Left renal cortex interstitium (tissue), 4 donors: ENCODE measurements around the gene TMC7. TPM values are rescaled to one million over a fixed set of nuclear protein-coding genes. Genes with fewer than 3 reads are reported as not detected.
"Not testable (repeated sequence)": the region's sequence is repeated elsewhere in the genome, so short reads cannot be mapped to it uniquely, and the experiment has no call there.

Experiments used
- DNase-seq, 4 donors: peaks; one replicate each; pipeline ENCODE4 v3.0.0-alpha.2; 2013; ENCODE audit warnings: low read depth in 4 of 4, low spot score in 2 of 4, missing footprints in 1 of 4
- polyA plus RNA-seq, 4 donors: library from polyadenylated mRNA; unstranded; fragments of 120-200 nt; gene quantifications; one replicate each; pipeline ENCODE4 v1.2.1, GENCODE V29; 2013; ENCODE audit not compliant: insufficient read length in 4 of 4

Gene TMC7
- 1 to 10 TPM; 1.7 to 2.2 (median 2.0) TPM for polyA plus RNA-seq

DNA sequence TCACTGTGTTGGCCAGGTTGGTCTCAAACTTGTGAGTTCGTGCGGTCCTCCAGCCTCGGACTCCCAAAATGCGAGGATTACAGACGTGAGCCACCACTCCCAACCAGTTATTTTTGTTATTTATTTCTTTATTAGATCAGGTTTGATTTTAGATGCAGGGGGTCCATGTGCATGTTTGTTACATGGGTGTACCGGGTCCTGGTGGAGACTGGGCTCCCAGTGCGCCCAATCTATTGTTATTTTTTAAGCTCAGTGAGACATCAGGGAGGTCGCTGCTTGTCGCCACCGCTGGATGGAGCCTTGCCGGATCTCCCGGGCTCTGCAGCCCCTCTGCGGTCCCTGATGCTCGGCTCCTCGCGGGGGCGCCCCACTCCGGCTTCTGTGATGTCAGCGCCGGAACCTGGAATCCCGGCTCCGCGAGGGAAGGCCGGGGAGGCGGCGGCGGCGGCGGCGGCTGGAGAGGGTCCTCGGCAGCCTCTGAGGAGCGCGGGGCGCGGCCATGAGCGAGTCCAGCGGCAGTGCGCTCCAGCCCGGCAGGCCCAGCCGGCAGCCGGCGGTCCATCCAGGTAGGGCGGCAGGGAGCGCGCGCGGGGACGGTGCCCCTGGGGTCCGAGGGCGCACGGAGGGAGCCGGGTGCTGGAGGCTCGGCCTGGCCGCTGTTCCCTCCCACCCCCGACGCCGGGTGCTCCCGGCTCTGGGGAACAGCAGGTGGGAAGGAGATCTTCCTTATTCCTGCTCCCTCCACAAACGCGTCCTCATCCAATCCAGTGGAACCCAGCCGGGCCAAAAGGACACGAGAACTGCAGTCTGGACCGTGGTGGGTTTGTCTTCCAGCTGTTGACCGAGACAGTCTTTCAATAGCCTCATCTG, at the start of gene TMC7:
TSS of gene TMC7 (plus strand) at position 370 of the 870 bp plus-strand sequence. CDS start at position 500, 130 bp downstream.
- peak in 3 of 4 donors; percentile 68 to 84 (median 69) for DNase-seq

DNA sequence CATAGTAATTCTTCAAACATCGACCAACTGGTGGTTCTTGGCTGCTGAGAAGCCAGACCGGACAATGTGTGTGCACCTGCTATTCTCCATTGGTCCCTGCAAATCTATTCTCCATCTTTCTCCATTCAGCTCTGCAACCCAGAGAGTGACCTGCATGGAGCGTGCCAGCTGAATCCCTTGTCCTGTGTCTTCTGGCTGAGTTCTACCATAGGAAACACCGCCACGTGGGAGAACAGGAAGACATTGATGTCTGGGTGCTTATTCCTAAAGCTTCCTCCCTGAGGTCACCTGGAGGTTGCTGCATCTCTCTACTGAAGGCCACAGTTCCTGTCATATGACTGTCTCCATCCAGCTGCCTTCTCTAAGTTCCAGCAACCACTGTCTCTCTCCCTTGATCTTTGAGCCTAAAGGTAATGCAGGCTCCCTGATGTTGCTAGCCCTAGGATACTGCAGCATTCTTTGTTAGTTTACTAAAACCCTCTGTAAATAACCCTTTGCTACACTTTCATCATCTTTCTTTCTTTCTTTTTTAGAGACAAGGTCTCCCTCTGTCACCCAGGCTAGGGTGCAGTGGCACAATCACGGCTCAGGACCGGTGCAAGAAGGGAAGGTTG, 46.9 kb upstream of the TMC7 start:
- DNase-seq = no peak

DNA sequence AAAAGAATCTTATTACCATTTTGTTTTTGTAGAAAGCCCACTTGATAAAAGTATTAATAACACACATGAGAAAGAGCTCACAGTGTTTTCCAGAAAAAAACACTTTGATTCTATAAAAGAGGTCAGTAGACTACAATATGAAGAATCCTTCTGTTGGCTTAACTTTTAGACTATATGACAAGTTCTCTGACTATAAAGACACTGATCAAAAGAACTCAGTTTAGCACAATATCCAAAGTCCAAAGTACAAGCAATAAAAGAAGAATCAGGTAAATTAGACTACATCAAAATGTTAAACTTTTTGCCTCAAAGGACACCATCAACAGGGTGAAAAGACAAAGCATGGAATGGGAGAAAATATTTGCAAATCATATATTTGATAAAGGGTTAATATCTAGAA, 46.3 kb upstream of the TMC7 start:
- DNase-seq = no peak

DNA sequence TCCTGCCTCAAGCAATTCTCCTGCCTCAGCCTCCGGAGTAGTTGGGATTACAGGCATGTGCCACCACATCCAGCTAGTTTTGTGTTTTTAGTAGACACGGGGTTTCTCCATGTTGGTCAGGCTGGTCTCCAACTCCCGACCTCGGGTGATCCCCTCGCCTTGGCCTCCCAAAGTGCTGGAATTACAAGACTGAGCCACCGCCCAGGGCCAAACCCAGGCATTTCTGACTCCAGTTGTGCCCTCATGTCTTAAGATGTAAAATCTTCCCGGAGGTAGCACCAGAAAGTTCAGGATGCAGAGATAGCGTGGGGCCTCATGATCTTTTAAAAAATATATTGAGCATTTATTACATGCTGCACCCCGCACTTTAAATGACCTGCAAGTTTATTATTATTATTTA, 44.7 kb upstream of the TMC7 start:
- DNase-seq = no peak

DNA sequence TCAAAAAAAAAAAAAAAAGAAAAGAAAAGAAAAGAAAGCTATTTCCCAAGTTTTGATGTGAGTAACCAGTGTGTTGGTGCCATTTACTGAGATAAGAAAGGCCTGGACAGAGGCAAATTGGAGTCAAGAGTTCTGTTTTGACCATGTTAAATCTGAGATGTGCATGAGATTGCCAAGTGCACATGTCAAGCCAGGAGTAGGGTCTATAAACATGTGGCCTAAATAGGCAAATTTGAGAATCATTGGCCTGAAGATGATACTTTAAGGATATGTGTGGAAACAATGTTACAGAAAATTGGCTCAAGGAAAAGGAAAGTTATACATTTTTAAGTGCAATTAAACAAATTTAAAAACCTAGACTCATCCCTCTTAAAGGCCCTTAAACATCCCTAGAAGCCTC, 42.3 kb upstream of the TMC7 start:
- DNase-seq = no peak

DNA sequence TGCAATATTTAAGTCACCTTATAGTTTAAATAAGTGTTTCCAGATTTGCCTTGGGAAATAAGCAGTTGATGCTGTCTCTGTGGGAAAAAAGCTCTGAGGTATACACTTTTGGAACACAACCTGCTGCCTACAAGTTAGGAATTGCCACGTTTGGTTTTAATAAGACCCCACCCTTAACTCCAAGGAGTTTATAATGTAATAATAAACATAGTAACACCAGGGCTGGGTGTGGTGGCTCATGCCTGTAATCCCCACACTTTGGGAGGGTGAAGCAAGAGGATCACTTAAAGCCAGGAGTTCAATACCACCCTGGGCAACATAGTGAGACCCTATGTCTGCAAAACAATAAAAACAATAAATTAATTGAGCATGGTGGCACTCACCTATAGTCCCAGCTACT, 41.7 kb upstream of the TMC7 start:
- no peak for DNase-seq

DNA sequence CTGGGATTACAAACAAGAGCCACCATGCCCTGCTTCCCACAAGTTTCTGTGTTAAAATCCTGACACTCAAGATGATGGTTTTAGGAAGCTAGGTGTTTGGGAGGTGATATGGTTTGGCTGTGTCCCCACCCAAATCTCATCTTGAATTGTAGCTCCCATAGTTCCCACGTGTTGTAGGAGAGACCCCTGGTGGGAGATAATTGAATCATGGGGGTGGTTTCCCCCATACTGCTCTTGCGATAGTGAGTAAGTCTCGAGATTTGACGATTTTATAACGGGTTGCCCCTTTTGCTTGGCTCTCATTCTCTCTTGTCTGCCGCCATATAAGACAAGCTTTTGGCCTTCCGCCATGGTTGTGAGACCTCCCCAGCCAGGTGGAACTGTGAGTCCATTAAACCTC, 40.3 kb upstream of the TMC7 start:
- DNase-seq = no peak

DNA sequence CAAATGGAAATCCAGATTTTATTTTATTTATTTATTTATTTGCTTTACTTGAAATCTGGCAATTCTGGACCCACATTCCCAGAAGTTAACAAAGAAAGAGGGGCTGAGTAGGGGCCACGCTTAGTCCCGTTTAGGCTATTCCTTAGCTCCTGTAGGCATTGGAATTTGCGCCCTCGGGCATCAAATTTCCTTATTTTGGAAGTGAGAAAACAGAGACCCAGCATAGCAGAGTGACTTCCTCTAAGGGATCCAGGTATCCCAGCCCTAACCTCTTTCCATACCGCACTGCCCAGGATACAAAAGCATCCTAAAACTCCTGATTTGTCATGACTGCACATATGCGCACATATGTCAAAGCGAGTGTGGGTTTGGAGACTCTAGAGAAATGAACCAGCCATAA, 38.5 kb upstream of the TMC7 start:
- no peak for DNase-seq

DNA sequence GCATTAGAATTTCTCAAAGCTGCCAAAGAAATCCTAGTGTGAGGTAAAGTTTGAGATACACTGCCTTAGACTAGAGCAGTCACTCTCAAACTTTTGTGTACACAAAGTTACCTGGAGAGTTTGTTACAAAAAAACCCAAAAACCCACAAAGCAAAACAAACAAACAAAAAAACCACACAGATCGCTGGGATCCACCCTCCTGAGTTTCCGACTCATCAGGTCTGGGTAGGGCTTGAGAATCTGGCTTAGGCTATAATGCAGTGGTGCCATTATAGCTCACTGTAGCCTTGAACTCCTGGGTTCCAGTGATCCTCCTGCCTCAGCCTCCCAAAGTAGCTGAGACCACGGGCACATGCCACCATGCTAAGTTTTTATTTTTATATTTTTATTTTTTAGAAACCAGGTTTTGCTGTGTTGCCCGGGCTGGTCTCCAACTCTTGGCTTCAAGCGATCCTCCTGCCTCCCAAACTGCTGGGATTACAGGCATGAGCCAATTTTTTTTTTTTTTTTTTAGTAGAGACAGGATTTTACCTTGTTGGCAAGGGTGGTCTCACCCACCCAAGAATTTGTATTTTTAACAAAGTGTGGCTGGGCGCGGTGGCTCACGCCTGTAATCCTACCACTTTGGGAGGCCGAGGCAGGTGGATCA, 35.2 kb upstream of the TMC7 start:
- DNase-seq = no peak

DNA sequence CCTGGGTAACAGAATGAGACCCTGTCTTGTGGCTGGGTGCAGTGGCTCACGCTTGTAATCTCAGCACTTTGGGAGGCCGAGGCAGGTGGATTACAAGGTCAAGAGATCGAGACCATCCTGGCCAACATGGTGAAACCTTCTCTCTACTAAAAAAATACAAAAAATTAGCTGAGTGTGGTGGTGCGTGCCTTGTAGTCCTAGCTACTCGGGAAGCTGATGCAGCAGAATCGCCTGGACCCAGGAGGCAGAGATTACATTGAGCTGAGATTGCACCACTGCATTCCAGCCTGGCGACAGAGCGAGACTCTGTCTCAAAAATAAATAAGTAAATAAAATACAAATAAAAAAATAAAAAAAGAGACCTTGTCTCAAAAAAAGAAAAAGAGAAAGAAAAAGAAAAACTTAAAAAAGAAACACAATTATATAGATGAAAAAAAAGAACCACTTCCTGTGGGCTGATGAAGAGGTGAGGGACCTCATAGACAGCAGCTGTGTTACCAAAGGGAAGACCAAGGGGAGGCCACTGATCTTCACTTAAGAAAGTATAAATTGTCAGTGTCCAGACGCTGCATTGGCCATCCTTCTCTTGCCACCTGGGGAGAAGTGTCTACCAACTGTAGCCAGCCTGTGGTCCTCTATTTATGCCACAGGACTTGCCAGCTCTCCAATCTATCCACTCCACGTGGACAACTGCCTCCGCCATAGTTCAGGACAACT, 33.1 kb upstream of the TMC7 start:
- no peak for DNase-seq

DNA sequence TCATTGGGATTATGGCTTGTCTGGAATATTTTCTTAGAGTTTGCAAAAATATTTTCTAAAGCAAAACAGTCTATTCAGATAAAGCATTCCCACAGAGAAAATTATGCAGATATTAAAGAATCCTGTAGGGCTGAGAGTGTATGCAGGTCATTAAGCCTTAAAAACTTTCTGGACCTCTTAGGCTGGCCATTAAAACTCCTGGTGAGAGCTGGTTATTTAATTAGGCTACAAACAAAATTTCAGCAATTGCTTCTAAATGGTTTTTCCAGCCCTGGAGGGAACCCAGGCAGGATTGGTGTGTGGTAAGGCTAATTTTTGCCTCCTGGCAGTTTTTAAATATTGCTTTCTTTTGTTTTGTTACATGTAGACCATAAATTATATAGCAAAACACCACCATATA, 30.2 kb upstream of the TMC7 start:
- DNase-seq = no peak

DNA sequence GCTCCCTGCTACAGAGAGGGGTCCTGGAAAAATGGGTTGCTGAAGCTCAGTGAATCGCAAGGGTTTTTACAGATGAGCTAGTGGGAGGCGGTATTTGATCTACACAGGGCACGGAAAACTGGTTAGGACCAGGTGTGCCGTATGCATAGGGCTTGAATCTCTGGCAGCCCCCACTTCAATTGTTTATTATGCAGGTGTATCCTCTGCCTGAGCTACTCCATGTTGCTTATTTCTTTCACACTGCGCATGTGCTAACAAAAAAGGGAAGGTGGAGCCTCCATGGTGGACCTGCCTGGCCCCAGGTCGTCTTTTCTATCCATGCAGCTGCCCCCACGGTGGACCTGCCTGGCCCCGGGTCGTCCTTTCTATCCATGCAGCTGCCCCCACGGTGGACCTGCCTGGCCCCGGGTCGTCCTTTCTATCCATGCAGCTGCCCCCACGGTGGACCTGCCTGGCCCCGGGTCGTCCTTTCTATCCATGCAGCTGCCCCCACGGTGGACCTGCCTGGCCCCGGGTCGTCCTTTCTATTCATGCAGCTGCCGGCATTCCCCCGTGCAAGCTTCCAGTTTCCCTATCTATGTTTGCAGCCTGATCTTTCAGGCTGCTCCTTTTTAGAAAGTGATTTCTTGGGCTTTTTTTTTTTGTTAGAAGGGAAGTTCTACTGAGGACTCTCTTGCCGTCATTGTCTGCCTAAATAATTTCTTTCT, 27.7 kb upstream of the TMC7 start:
- not testable (repeated sequence) for DNase-seq

DNA sequence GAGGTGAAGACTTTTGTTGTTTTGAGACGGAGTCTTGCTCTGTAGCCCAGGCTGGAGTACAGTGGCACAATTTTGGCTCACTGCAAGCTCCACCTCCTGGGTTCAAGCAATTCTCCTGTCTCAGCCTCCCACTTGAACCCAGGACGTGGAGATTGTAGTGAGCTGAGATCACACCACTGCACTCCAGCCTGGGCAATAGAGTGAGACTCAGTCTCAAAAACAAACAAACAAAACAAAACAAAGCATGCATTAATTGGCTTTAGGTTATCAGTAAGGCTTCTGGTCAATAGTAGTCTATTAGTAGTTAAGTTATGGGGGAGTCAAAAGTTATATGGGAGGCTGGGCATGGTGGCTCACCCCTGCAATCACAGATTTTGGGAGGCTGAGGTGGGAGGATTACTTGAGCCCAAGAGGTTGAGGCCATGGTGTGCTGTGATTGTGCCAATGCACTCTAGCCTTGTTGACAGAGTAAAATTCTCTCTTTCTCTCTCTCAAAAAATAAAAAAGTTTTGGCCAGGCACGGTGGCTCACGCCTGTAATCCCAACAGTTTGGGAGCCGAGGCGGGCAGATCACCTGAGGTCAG, 27.0 kb upstream of the TMC7 start:
- not testable (repeated sequence) for DNase-seq

DNA sequence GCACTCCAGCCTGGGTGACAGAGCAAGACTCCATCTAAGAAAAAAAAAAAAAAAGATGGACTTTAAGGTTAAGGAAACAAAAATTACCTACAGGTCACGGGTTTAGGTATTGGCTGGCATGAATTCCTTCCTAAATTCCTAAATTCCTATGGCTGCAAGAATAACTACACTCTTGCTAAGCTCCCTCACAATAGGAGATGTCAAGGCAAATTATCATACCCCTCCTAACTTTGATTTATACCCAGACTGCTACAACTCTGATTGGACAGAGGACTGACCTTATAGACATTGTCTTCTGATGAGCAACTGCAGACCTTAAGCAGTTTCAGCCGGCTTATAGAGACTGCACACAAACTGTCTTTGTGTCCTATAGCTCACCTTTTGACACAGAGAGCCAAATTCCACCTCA, 25.1 kb upstream of the TMC7 start:
- DNase-seq = no peak

DNA sequence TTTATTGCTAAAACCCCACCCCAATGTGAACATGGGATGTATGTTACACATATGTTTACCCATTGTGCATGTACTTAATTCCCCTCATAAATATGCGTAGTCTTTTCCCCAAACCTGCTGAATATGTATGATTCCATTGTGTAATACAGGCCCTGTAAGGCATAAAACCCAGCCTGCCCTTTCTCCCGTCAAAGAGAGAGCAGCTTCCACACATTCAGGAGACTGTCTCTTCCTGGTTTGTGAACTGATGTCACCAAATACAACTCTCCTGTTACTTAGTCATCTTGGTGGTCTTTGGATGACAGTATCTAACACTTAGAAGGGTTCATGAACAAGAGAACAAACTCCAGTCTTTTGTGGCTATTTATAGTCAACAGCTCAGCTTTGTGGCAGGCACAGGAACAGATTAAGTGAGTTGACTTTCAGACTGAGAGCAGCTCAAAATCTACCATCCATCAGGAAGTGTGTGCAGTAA, 24.7 kb upstream of the TMC7 start:
- no peak for DNase-seq

DNA sequence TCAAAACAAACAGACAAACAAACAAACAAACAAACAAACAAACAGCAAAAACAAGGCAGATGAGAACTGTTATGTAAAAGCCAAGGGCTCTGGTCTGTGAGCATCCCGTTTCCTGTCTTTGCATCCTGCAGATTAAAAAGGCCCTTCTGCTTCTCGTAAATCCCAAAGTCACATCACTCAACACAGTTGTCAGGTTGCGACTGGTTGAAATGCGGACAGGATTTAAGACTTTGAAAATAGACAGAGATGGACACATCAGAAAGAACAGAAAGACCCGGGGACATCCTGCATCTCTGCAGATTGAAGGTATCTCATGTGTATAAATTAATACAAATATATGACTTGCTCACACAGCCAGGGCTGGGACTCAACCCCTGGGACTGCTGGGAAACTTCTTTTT, 18.2 kb upstream of the TMC7 start:
- no peak for DNase-seq

DNA sequence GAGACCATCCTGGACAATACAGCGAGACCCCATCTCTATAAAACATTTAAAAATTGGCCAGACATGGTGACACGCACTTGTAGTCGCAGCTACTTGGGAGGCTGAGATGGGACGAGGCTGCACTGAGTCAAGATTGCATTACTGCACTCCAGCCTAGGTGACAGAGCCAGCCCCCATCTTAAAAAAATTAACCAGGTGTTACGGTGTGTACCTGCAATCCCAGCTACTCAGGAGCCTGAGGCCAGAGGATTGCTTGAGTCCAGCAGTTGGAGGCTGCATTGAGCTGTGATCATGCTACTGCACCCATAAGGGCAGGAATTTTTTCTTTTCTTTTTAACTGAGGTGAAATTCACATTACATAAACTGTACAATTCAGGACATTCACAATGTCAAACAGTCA, 16.9 kb upstream of the TMC7 start:
- DNase-seq = no peak

DNA sequence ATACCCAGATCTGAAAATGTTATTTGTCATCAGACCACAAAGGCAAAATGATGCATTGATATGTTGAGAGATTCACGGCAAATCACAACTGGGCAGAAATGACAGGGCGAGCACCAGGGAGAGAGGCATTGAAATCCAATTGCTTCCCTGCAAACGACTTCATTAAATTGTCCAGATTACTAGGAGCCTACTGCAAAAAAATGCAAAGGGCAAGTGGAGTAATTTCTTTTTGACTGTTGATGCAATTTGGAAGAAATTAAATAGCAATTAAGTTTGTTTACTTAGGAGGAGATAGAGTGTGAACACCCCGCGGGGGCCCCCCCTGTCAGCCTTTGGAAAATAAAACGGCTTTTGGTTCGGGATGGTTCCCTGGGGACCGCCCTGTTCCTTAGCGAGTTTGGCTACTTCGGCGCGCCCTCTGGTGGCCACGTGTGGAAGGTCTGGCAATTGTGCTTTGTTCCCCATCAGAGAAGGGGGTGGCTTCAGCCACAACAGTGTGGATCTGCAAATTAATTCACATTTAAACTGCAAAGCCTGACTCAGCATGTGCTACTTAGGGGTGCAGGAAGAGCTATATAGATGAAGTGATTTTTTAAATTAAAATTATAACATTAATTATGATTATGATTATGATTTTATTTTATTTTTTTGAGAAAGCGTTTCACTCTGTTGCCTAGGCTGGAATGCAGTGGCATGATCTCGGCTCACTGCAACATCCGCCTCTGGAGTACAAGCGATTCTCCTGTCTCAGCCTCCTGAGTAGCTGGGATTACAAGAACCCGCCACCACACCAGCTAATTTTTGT, 14.5 kb upstream of the TMC7 start:
- DNase-seq = peak in 3 of 4 donors; percentile 37 to 66 (median 65)

DNA sequence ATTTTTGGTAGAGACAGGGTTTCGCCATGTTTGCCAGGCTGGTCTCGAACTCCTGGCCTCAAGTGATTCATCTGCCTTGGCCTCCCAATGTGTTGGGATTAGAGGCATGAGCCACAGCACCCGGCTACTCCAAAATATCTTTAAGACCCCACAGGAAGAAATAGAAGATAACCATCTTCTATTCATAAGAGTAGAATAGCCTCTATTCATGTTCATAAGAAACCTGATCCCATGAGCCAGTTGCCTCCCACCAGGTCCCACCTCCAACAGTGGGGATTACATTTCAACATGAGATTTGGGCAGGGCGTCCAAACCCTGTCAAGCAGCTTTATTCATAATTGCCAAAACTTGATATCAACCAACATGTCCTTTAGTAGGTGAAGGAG, 13.9 kb upstream of the TMC7 start:
- DNase-seq = no peak
